Panc1 (cell line): ENCODE data around the gene RNU6-8. TPM values are rescaled to one million over a fixed set of nuclear protein-coding genes. Genes with fewer than 3 reads are reported as not detected.

Source experiments
- ATAC-seq: fragments of 200-7000 bp; cut with Tn5 transposase; 2 replicates; pipeline ENCODE4 v1.9.1; 2020; ENCODE audit warnings: mild to moderate bottlenecking, moderate library complexity
- BruUV-seq: library from RNA; stranded (reverse); fragments of 400-500 nt; replicated peaks from 2 replicates; lab custom pipeline; 2021; lab: Mats Ljungman, UMichigan
- CTCF ChIA-PET: fragments of 300-600 bp; sonication (Branson Sonifier 250); formaldehyde crosslinking; loops from one replicate; lab custom pipeline; 2022; ENCODE audit warnings: antibody characterized with exemption; lab: Charles Lee
- POLR2A ChIA-PET: fragments of 300-600 bp; sonication (Branson Sonifier 250); formaldehyde crosslinking; loops from one replicate; lab custom pipeline; 2022; ENCODE audit warnings: antibody characterized with exemption; lab: Charles Lee
- DNase-seq: peaks from one replicate; pipeline ENCODE4 v3.0.0-alpha.2; 2010; ENCODE audit warnings: low read depth, low spot score
- H3K27ac ChIP-seq: 2 replicates; pipeline ENCODE4 v1.5.1; 2011; ENCODE audit warnings: mild to moderate bottlenecking, low read length, inconsistent platforms
- H3K27me3 ChIP-seq: fragments of 200-500 bp; sonication (Bioruptor generic); 2 replicates; pipeline ENCODE4 v1.6.0; 2014; ENCODE audit warnings: low read length, inconsistent platforms; ENCODE audit not compliant: control insufficient read depth, insufficient read depth
- H3K36me3 ChIP-seq: fragments of 200-500 bp; sonication (Bioruptor generic); 2 replicates; pipeline ENCODE4 v1.5.1; 2014; ENCODE audit warnings: inconsistent platforms, mild to moderate bottlenecking, low read length, moderate library complexity; ENCODE audit not compliant: control insufficient read depth, insufficient read depth
- H3K4me1 ChIP-seq: 2 replicates; pipeline ENCODE4 v1.5.1; 2011; ENCODE audit warnings: inconsistent platforms, mild to moderate bottlenecking, low read length, moderate library complexity; ENCODE audit not compliant: control insufficient read depth, insufficient read depth
- H3K4me3 ChIP-seq, 2 experiments: 2 replicates each; pipeline ENCODE4 v1.5.1; 2011 to 2012; ENCODE audit warnings: low read depth in 2 of 2, low read length in 2 of 2, mild to moderate bottlenecking in 2 of 2, inconsistent platforms in 1 of 2, moderate library complexity in 1 of 2
- H3K9me3 ChIP-seq: fragments of 200-500 bp; sonication (Bioruptor generic); 2 replicates; pipeline ENCODE4 v1.5.1; 2014; ENCODE audit warnings: low read depth, mild to moderate bottlenecking, inconsistent platforms, low read length, moderate library complexity; ENCODE audit not compliant: control insufficient read depth, insufficient read depth
- POLR2AphosphoS5 ChIP-seq: IDR thresholded peaks from 2 replicates; pipeline ENCODE4 v1.6.1; 2012; ENCODE audit warnings: mild to moderate bottlenecking, low read depth, low read length, moderate library complexity
- SIN3A ChIP-seq: IDR thresholded peaks from 2 replicates; pipeline ENCODE4 v1.6.1; 2012; ENCODE audit warnings: low read depth, mild to moderate bottlenecking, low read length, moderate library complexity, borderline replicate concordance; ENCODE audit not compliant: insufficient read depth
- TCF7L2 ChIP-seq: IDR thresholded peaks from 2 replicates; pipeline ENCODE4 v1.6.1; 2011; ENCODE audit warnings: mild to moderate bottlenecking, low read depth, low read length, inconsistent platforms
- in situ Hi-C: cut with HindIII; loops from 2 replicates; pipeline ENCODE4 v1.10.0; 2016; ENCODE audit warnings: low sequenced_read_pairs, low pct_unique_long_range_greater_than_20kb
- intact Hi-C: fragments of 100-400 bp; cut with micrococcal nuclease; formaldehyde crosslinking; loops from one replicate; pipeline ENCODE4 v1.10.0; 2022; ENCODE audit not compliant: unreplicated experiment
- total RNA-seq: library from RNA; stranded (reverse); gene quantifications from one replicate; pipeline ENCODE4 v1.2.1, GENCODE V29; 2021; ENCODE audit not compliant: unreplicated experiment
- TF ChIP-seq, protein P1 (sequence below): fragments of 450-650 bp; IDR thresholded peaks from 2 replicates; pipeline ENCODE4 v1.5.1; 2017; ENCODE audit warnings: mild to moderate bottlenecking
- TF ChIP-seq, protein P2 (sequence below), 2 experiments: IDR thresholded peaks; 2 replicates each; pipeline ENCODE4 v1.6.1; 2011 to 2012; ENCODE audit warnings: low read depth in 2 of 2, control low read depth in 1 of 2, low read length in 1 of 2, mild to moderate bottlenecking in 1 of 2, moderate library complexity in 1 of 2; ENCODE audit not compliant: insufficient read depth in 1 of 2

The RNU6-8 gene
- total RNA-seq, 1 experiment from 2014 or later: not detected

DNA sequence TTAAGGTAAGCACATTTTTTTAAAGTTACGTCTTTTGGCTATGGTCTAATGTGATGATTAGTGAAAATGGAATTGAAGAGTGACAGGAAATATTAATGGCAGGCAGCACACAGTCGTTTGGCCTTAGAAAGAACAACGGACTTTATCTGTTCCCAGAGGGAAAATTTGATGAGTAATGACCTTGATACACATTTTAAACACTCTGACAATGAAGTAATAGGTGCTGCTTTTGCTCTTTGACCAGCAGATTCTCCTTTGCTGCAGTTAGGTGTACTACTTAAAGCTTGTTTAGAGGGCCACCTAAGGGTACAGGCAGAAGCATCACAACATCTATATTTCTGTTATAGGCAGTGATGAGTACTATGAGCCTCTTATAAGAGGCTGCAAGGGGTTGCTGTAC, 27.1 kb upstream of the RNU6-8 start:
- Histone ChIP-seq H3K4me1 (no peaks in the 10 kb centered on the region), H3K36me3 (no peaks in the 10 kb centered on the region), H3K27me3 (no peaks in the 10 kb centered on the region), H3K4me3 (no peak overlapping the region), H3K27ac (no peak overlapping the region), H3K9me3 (no peaks in the 10 kb centered on the region)
- no TSS peak for BruUV-seq
- in situ Hi-C loops (no loop called here), intact Hi-C loops (no loop called here)
- TF ChIP-seq POLR2AphosphoS5 (no peak), SIN3A (no peak), TCF7L2 (no peak)
- TF ChIP-seq, protein P1, sequence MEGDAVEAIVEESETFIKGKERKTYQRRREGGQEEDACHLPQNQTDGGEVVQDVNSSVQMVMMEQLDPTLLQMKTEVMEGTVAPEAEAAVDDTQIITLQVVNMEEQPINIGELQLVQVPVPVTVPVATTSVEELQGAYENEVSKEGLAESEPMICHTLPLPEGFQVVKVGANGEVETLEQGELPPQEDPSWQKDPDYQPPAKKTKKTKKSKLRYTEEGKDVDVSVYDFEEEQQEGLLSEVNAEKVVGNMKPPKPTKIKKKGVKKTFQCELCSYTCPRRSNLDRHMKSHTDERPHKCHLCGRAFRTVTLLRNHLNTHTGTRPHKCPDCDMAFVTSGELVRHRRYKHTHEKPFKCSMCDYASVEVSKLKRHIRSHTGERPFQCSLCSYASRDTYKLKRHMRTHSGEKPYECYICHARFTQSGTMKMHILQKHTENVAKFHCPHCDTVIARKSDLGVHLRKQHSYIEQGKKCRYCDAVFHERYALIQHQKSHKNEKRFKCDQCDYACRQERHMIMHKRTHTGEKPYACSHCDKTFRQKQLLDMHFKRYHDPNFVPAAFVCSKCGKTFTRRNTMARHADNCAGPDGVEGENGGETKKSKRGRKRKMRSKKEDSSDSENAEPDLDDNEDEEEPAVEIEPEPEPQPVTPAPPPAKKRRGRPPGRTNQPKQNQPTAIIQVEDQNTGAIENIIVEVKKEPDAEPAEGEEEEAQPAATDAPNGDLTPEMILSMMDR: no peak
- TF ChIP-seq, protein P2, sequence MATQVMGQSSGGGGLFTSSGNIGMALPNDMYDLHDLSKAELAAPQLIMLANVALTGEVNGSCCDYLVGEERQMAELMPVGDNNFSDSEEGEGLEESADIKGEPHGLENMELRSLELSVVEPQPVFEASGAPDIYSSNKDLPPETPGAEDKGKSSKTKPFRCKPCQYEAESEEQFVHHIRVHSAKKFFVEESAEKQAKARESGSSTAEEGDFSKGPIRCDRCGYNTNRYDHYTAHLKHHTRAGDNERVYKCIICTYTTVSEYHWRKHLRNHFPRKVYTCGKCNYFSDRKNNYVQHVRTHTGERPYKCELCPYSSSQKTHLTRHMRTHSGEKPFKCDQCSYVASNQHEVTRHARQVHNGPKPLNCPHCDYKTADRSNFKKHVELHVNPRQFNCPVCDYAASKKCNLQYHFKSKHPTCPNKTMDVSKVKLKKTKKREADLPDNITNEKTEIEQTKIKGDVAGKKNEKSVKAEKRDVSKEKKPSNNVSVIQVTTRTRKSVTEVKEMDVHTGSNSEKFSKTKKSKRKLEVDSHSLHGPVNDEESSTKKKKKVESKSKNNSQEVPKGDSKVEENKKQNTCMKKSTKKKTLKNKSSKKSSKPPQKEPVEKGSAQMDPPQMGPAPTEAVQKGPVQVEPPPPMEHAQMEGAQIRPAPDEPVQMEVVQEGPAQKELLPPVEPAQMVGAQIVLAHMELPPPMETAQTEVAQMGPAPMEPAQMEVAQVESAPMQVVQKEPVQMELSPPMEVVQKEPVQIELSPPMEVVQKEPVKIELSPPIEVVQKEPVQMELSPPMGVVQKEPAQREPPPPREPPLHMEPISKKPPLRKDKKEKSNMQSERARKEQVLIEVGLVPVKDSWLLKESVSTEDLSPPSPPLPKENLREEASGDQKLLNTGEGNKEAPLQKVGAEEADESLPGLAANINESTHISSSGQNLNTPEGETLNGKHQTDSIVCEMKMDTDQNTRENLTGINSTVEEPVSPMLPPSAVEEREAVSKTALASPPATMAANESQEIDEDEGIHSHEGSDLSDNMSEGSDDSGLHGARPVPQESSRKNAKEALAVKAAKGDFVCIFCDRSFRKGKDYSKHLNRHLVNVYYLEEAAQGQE (IDR thresholded peaks at IDR 0.05; ENCODE audit: insufficient read depth in 1 of 2, low read depth in 2 of 2, low read length in 1 of 2): no peak
- ChIA-PET CTCF (no interaction called here), POLR2A (no interaction called here)
- ATAC-seq: peak; percentile 48; the same call in 1 of the 2 replicates
- DNase-seq: no peak

DNA sequence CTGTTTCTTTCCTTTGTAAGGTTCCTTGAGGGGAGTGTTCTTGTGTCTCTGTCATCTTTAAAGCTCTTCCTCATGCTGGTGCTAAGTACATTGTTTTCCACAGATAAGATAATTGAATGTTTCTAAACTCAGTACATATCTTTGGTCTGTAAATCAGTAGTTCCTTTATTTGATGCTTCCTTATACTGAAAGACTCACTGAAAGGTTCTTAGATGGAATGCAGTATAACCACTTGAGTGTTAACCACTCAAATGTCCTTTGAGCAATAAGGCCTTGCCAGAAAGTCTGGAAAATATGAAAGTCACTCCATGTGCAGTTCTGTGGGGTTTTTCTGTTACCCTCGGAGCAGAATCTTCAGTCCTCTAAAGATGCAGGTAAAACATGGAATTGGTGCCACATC, 23.0 kb upstream of the RNU6-8 start:
- H3K9me3 ChIP-seq: no peaks in the 10 kb centered on the region
- DNase-seq (no peak), ATAC-seq (no peak)
- POLR2A ChIA-PET: no interaction called here
- no peaks in the 10 kb centered on the region for H3K27me3 ChIP-seq
- H3K4me3 ChIP-seq: no peak overlapping the region
- intact Hi-C loops: no loop called here
- no peaks in the 10 kb centered on the region for H3K36me3 ChIP-seq
- no peaks in the 10 kb centered on the region for H3K4me1 ChIP-seq
- no peak overlapping the region for H3K27ac ChIP-seq
- TF ChIP-seq POLR2AphosphoS5 (no peak), TCF7L2 (no peak), SIN3A (no peak)
- TF ChIP-seq, protein P2 (IDR thresholded peaks at IDR 0.05; ENCODE audit: insufficient read depth in 1 of 2, low read depth in 2 of 2, low read length in 1 of 2): no peak
- TF ChIP-seq, protein P1: no peak
- CTCF ChIA-PET: no interaction called here
- no TSS peak for BruUV-seq
- in situ Hi-C loops: no loop called here
